ENCODE measurements around the gene CAMK1D. TPM values are rescaled to one million over a fixed set of nuclear protein-coding genes. Genes with fewer than 3 reads are reported as not detected.
A peak's percentile ranks its signal among the peaks of the same experiment; 100 is the strongest.

The CAMK1D gene
- polyA plus RNA-seq, 12 donors = 1.6 to 16.1 (median 3.5) TPM; not detected in 1

- no peak for DNase-seq
Measured at GRCh38 chr10:12556039-12556438, 206.7 kb downstream of the CAMK1D start.

- DNase-seq = no peak
Measured at GRCh38 chr10:12559578-12560178, 210.3 kb downstream of the CAMK1D start.

GRCh38 chr10:12561307-12561706 lies 212.0 kb downstream of the CAMK1D start:
- no peak for DNase-seq

GRCh38 chr10:12561720-12562119 lies 212.4 kb downstream of the CAMK1D start:
- DNase-seq = no peak

- DNase-seq = no peak
Measured at GRCh38 chr10:12563489-12563888, 214.1 kb downstream of the CAMK1D start.

- DNase-seq = no peak
Measured at GRCh38 chr10:12564173-12564572, 214.8 kb downstream of the CAMK1D start.

- peak; percentile 67 for DNase-seq
Measured at GRCh38 chr10:12566161-12567115, 217.1 kb downstream of the CAMK1D start.

- no peak for DNase-seq
Measured at GRCh38 chr10:12568391-12569009, 219.2 kb downstream of the CAMK1D start.

- DNase-seq = no peak
Measured at GRCh38 chr10:12572281-12572680, 222.9 kb downstream of the CAMK1D start.

- no peak for DNase-seq
Measured at GRCh38 chr10:12577610-12578009, 228.3 kb downstream of the CAMK1D start.

GRCh38 chr10:12579954-12580858 lies 230.9 kb downstream of the CAMK1D start:
- DNase-seq = no peak

- DNase-seq = no peak
Measured at GRCh38 chr10:12583891-12584595, 234.7 kb downstream of the CAMK1D start.

GRCh38 chr10:12586741-12587140 lies 237.4 kb downstream of the CAMK1D start:
- DNase-seq = no peak

GRCh38 chr10:12587451-12587888 lies 238.1 kb downstream of the CAMK1D start:
- no peak for DNase-seq

- DNase-seq = no peak
Measured at GRCh38 chr10:12588091-12588860, 238.9 kb downstream of the CAMK1D start.

- no peak for DNase-seq
Measured at GRCh38 chr10:12589291-12589690, 239.9 kb downstream of the CAMK1D start.

GRCh38 chr10:12589791-12590190 lies 240.4 kb downstream of the CAMK1D start:
- DNase-seq = no peak

- no peak for DNase-seq
Measured at GRCh38 chr10:12590675-12591659, 241.6 kb downstream of the CAMK1D start.

GRCh38 chr10:12592967-12593366 lies 243.6 kb downstream of the CAMK1D start:
- DNase-seq = no peak
